Panc1 (cell line): ENCODE data around the gene BLM. TPM values are rescaled to one million over a fixed set of nuclear protein-coding genes. Genes with fewer than 3 reads are reported as not detected.
A peak's percentile ranks its signal among the peaks of the same experiment; 100 is the strongest.
"Not testable (repeated sequence)": the region's sequence is repeated elsewhere in the genome, so short reads cannot be mapped to it uniquely, and the experiment has no call there.

ENCODE experiments used
- ATAC-seq: fragments of 200-7000 bp; cut with Tn5 transposase; 2 replicates; pipeline ENCODE4 v1.9.1; 2020; ENCODE audit warnings: mild to moderate bottlenecking, moderate library complexity
- Bru-seq: library from RNA; stranded (reverse); fragments of 400-500 nt; gene quantifications from one replicate; lab custom pipeline; 2021; lab: Mats Ljungman, UMichigan
- BruChase-seq, 2 experiments: library from RNA; stranded (reverse); fragments of 400-500 nt; gene quantifications; one replicate each; lab custom pipeline; 2021; lab: Mats Ljungman, UMichigan
- BruUV-seq: library from RNA; stranded (reverse); fragments of 400-500 nt; replicated peaks from 2 replicates; lab custom pipeline; 2021; lab: Mats Ljungman, UMichigan
- CTCF ChIA-PET: fragments of 300-600 bp; sonication (Branson Sonifier 250); formaldehyde crosslinking; loops from one replicate; lab custom pipeline; 2022; ENCODE audit warnings: antibody characterized with exemption; lab: Charles Lee
- POLR2A ChIA-PET: fragments of 300-600 bp; sonication (Branson Sonifier 250); formaldehyde crosslinking; loops from one replicate; lab custom pipeline; 2022; ENCODE audit warnings: antibody characterized with exemption; lab: Charles Lee
- DNase-seq: peaks from one replicate; pipeline ENCODE4 v3.0.0-alpha.2; 2010; ENCODE audit warnings: low read depth, low spot score
- H3K27ac ChIP-seq: 2 replicates; pipeline ENCODE4 v1.5.1; 2011; ENCODE audit warnings: mild to moderate bottlenecking, low read length, inconsistent platforms
- H3K27me3 ChIP-seq: fragments of 200-500 bp; sonication (Bioruptor generic); 2 replicates; pipeline ENCODE4 v1.6.0; 2014; ENCODE audit warnings: low read length, inconsistent platforms; ENCODE audit not compliant: control insufficient read depth, insufficient read depth
- H3K36me3 ChIP-seq: fragments of 200-500 bp; sonication (Bioruptor generic); 2 replicates; pipeline ENCODE4 v1.5.1; 2014; ENCODE audit warnings: inconsistent platforms, mild to moderate bottlenecking, low read length, moderate library complexity; ENCODE audit not compliant: control insufficient read depth, insufficient read depth
- H3K4me1 ChIP-seq: 2 replicates; pipeline ENCODE4 v1.5.1; 2011; ENCODE audit warnings: inconsistent platforms, mild to moderate bottlenecking, low read length, moderate library complexity; ENCODE audit not compliant: control insufficient read depth, insufficient read depth
- H3K4me3 ChIP-seq, 2 experiments: 2 replicates each; pipeline ENCODE4 v1.5.1; 2011 to 2012; ENCODE audit warnings: low read depth in 2 of 2, low read length in 2 of 2, mild to moderate bottlenecking in 2 of 2, inconsistent platforms in 1 of 2, moderate library complexity in 1 of 2
- H3K9me3 ChIP-seq: fragments of 200-500 bp; sonication (Bioruptor generic); 2 replicates; pipeline ENCODE4 v1.5.1; 2014; ENCODE audit warnings: low read depth, mild to moderate bottlenecking, inconsistent platforms, low read length, moderate library complexity; ENCODE audit not compliant: control insufficient read depth, insufficient read depth
- POLR2AphosphoS5 ChIP-seq: IDR thresholded peaks from 2 replicates; pipeline ENCODE4 v1.6.1; 2012; ENCODE audit warnings: mild to moderate bottlenecking, low read depth, low read length, moderate library complexity
- SIN3A ChIP-seq: IDR thresholded peaks from 2 replicates; pipeline ENCODE4 v1.6.1; 2012; ENCODE audit warnings: low read depth, mild to moderate bottlenecking, low read length, moderate library complexity, borderline replicate concordance; ENCODE audit not compliant: insufficient read depth
- TCF7L2 ChIP-seq: IDR thresholded peaks from 2 replicates; pipeline ENCODE4 v1.6.1; 2011; ENCODE audit warnings: mild to moderate bottlenecking, low read depth, low read length, inconsistent platforms
- in situ Hi-C: cut with HindIII; loops from 2 replicates; pipeline ENCODE4 v1.10.0; 2016; ENCODE audit warnings: low sequenced_read_pairs, low pct_unique_long_range_greater_than_20kb
- intact Hi-C: fragments of 100-400 bp; cut with micrococcal nuclease; formaldehyde crosslinking; loops from one replicate; pipeline ENCODE4 v1.10.0; 2022; ENCODE audit not compliant: unreplicated experiment
- long read RNA-seq: library from polyadenylated mRNA; unstranded; transcript quantifications from one replicate; pipeline ENCODE4 v2.0.0, GENCODE V29; 2021; ENCODE audit not compliant: unreplicated experiment
- polyA plus RNA-seq: library from polyadenylated mRNA; unstranded; fragments of >200 nt; gene quantifications from one replicate; pipeline ENCODE4 v1.2.1, GENCODE V29; 2012; ENCODE audit warnings: missing spikeins; ENCODE audit not compliant: insufficient read length
- total RNA-seq: library from RNA; stranded (reverse); gene quantifications from one replicate; pipeline ENCODE4 v1.2.1, GENCODE V29; 2021; ENCODE audit not compliant: unreplicated experiment
- TF ChIP-seq, protein P1 (sequence below): fragments of 450-650 bp; IDR thresholded peaks from 2 replicates; pipeline ENCODE4 v1.5.1; 2017; ENCODE audit warnings: mild to moderate bottlenecking
- TF ChIP-seq, protein P2 (sequence below), 2 experiments: IDR thresholded peaks; 2 replicates each; pipeline ENCODE4 v1.6.1; 2011 to 2012; ENCODE audit warnings: low read depth in 2 of 2, control low read depth in 1 of 2, low read length in 1 of 2, mild to moderate bottlenecking in 1 of 2, moderate library complexity in 1 of 2; ENCODE audit not compliant: insufficient read depth in 1 of 2

Gene BLM
- 23.9 TPM for total RNA-seq
- polyA plus RNA-seq = 6.3 TPM
- percentile 72 among the genes with signal in this experiment for Bru-seq, nascent RNA
- BruChase-seq, experiment 1, labeled RNA remaining after a 2-hour chase = percentile 72 among the genes with signal in this experiment
- BruChase-seq, experiment 2, labeled RNA remaining after a 6-hour chase = percentile 74 among the genes with signal in this experiment
- long read RNA-seq, full-length matches to known transcripts = 23 of 47 reads
- long read RNA-seq, partial matches to known transcripts = 17 of 47 reads
- long read RNA-seq, other reads (novel, unspliced or antisense) = 7 of 47 reads

- DNase-seq (peak; percentile 90), ATAC-seq (peak; percentile 100)
- POLR2A ChIA-PET = no interaction called here
- CTCF ChIA-PET = interaction anchor here (1.2 to 1.6 kb wide), 2 partner anchors 69 to 214 kb away, joined by 3 to 5 read pairs; no protein-coding TSS in a partner anchor
- no TSS peak for BruUV-seq
- intact Hi-C loops = no loop called here
- H3K4me3 ChIP-seq = peak within 1 kb of the TSS; percentile 90 to 99
- H3K27ac ChIP-seq = peak within 1 kb of the TSS; percentile 90
- in situ Hi-C loops = no loop called here
- H3K9me3 ChIP-seq = no peaks in the 10 kb centered on the region
- TF ChIP-seq, protein P1, sequence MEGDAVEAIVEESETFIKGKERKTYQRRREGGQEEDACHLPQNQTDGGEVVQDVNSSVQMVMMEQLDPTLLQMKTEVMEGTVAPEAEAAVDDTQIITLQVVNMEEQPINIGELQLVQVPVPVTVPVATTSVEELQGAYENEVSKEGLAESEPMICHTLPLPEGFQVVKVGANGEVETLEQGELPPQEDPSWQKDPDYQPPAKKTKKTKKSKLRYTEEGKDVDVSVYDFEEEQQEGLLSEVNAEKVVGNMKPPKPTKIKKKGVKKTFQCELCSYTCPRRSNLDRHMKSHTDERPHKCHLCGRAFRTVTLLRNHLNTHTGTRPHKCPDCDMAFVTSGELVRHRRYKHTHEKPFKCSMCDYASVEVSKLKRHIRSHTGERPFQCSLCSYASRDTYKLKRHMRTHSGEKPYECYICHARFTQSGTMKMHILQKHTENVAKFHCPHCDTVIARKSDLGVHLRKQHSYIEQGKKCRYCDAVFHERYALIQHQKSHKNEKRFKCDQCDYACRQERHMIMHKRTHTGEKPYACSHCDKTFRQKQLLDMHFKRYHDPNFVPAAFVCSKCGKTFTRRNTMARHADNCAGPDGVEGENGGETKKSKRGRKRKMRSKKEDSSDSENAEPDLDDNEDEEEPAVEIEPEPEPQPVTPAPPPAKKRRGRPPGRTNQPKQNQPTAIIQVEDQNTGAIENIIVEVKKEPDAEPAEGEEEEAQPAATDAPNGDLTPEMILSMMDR = no peak
- TF ChIP-seq TCF7L2 (no peak), SIN3A (peak; percentile 98), POLR2AphosphoS5 (peak; percentile 90)
- TF ChIP-seq, protein P2, sequence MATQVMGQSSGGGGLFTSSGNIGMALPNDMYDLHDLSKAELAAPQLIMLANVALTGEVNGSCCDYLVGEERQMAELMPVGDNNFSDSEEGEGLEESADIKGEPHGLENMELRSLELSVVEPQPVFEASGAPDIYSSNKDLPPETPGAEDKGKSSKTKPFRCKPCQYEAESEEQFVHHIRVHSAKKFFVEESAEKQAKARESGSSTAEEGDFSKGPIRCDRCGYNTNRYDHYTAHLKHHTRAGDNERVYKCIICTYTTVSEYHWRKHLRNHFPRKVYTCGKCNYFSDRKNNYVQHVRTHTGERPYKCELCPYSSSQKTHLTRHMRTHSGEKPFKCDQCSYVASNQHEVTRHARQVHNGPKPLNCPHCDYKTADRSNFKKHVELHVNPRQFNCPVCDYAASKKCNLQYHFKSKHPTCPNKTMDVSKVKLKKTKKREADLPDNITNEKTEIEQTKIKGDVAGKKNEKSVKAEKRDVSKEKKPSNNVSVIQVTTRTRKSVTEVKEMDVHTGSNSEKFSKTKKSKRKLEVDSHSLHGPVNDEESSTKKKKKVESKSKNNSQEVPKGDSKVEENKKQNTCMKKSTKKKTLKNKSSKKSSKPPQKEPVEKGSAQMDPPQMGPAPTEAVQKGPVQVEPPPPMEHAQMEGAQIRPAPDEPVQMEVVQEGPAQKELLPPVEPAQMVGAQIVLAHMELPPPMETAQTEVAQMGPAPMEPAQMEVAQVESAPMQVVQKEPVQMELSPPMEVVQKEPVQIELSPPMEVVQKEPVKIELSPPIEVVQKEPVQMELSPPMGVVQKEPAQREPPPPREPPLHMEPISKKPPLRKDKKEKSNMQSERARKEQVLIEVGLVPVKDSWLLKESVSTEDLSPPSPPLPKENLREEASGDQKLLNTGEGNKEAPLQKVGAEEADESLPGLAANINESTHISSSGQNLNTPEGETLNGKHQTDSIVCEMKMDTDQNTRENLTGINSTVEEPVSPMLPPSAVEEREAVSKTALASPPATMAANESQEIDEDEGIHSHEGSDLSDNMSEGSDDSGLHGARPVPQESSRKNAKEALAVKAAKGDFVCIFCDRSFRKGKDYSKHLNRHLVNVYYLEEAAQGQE (IDR thresholded peaks at IDR 0.05; ENCODE audit: insufficient read depth in 1 of 2, low read depth in 2 of 2, low read length in 1 of 2) = no peak
- no peaks in the 10 kb centered on the region; the same call in 1 of the 2 replicates for H3K36me3 ChIP-seq
- H3K4me1 ChIP-seq = peaks cover 8% of the 10 kb centered on the region; the same call in 1 of the 2 replicates
- no peaks in the 10 kb centered on the region for H3K27me3 ChIP-seq
These were observed at the start of gene BLM for GRCh38 chr15:90716976-90717821. Gene BLM (plus strand): TSS chr15:90717346. CDS start chr15:90747393, 30,047 bp downstream.

DNA sequence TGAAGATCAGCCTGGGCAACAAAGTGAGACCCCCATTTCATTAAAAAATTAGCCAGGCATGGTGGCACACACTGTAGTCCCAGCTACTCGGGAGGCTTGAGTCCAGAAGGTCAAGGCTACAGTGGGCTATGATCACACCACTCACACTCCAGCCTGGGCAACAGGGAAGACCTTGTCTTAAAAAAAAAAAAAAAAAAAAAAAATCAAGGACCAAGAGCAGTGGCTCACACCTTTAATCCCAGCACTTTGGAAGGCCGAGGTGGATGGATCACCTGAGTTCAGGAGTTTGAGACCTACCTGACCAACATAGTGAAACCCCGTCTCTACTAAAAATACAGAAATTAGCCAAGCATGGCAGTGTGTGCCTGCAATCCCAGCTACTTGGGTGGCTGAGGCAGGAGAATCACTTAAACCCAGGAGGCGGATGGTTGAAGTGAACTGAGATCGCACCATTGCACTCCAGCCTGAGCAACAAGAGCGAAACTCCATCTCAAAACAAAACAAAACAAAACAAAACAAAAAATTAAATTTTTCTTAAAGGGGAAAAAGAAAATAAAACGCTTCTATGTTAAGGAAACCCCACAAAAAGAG, 49.3 kb upstream of the BLM start:
- H3K36me3 ChIP-seq, H3K4me3 ChIP-seq, H3K27ac ChIP-seq, ATAC-seq, in situ Hi-C loops, CTCF ChIA-PET, POLR2A ChIA-PET, H3K4me1 ChIP-seq, H3K27me3 ChIP-seq, H3K9me3 ChIP-seq, BruUV-seq, intact Hi-C loops, DNase-seq: not testable (repeated sequence)

- H3K9me3 ChIP-seq, DNase-seq, H3K27me3 ChIP-seq, CTCF ChIA-PET, ATAC-seq, H3K4me3 ChIP-seq, BruUV-seq, POLR2A ChIA-PET, in situ Hi-C loops, H3K27ac ChIP-seq, H3K36me3 ChIP-seq, intact Hi-C loops, H3K4me1 ChIP-seq: not testable (repeated sequence)
These were observed 46.5 kb upstream of the BLM start for GRCh38 chr15:90670631-90671030.
